NOMO-1 treated with dmso at 0.1 percent for 144 hours (cell line): Measurements from ENCODE around the gene DNASE1L1.

Experiments
- DNase-seq: peaks from one replicate; lab custom pipeline; 2025; ENCODE audit not compliant: unreplicated experiment; lab: John Stamatoyannopoulos, UW

Gene DNASE1L1, protein sequence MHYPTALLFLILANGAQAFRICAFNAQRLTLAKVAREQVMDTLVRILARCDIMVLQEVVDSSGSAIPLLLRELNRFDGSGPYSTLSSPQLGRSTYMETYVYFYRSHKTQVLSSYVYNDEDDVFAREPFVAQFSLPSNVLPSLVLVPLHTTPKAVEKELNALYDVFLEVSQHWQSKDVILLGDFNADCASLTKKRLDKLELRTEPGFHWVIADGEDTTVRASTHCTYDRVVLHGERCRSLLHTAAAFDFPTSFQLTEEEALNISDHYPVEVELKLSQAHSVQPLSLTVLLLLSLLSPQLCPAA

DNA sequence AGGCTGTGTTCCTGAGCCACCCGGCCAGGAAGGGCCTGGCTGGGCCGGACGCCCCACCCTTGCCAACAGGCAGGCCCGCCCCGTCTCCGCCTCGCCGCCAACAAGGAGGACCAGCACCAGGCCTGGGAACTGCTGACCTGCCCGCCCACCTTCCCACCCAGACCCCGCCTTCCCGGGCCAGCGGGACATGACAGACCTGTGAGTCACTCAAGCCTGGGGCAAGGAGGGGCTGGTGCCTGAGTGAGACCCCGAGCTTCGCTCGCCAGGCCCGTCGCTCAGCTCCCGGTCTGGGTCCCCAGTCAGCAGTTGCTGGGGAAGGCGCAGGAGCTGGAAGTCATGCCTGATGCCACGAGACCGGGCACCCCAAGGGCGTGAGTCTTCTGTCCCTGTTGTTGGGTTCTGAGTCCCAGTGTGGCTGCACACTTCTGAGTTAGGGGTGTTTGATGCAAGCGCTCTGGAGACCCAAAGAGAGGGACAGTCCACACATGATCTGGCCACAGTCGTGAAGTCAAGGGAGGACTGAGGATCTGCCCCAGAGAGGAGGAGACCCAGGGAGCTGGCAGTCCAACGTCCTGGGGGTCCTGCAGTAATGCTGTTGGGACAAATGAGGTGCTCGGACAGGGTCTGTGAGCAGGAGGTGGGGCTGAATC is at the start of gene DNASE1L1:
DNASE1L1 (minus strand) TSS at position 33 of the 650 bp plus-strand sequence. CDS start 3,686 bp downstream, outside the sequence.
- DNase-seq, result peak; percentile 81

GRCh38 chrX:154458116-154458953 is 49.3 kb upstream of the DNASE1L1 start, which contains the start of gene PLXNA3:
PLXNA3 (plus strand) TSS chrX:154458281; CDS start chrX:154460184, 1,903 bp downstream.
- no peak for DNase-seq

DNA sequence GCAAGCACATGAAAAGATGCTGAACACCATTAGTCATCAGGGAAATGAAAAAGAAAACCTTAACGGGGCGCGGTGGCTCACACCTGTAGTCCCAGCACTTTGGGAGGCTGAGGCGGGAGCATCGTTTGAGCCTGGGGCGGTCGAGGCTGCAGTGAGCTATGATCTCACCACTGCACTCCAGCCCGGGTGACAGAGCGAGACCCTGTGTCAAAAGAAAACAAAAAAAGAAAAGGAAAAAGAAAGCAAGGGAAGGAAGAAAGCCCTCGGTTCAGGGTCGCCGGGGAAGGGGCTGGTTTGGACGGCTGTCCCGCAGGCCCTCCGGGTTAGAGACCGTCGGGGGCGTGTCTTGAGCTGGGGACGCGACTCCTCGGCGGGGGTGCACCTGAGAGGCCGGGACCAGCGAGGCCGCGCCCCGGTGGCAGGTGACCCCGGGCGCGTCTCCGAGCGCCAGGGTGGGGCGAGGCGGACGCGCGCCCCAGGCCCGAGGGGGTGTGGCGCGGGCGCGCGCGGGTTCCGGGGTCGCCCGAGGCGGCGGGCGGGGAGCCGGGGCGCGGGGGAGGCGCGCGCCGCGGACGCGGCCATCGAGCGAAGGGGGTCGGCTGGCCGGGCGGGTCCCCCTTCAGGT is 48.5 kb upstream of the DNASE1L1 start:
- DNase-seq, result no peak

GRCh38 chrX:154452823-154453222 is 43.8 kb upstream of the DNASE1L1 start:
- no peak for DNase-seq

DNA sequence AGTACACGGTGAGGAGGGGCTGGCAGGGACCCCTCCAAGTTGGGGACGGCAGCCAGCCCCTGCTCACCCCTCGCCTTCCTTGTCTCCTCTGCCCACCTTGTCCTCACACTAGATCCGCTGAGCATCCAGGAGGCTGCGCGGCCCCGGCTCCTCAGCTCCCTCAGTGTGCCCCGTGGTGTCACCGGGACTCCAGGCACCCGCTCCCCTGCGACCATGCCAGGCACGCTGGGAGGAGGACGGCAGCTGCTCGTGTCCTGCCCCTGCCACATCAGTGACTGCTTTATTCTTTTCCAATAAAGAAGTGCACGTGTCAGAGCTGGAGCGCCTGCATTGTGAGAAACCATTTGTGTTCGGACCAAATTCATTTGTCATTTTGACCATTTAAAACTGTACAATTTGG is 41.3 kb upstream of the DNASE1L1 start:
- DNase-seq, result no peak

GRCh38 chrX:154449618-154450017 is 40.6 kb upstream of the DNASE1L1 start:
- DNase-seq, result no peak

GRCh38 chrX:154448484-154448883 is 39.4 kb upstream of the DNASE1L1 start:
- no peak for DNase-seq

- DNase-seq, result no peak
These were observed 37.4 kb upstream of the DNASE1L1 start for GRCh38 chrX:154446430-154446829.

GRCh38 chrX:154445776-154446175 is 36.7 kb upstream of the DNASE1L1 start:
- DNase-seq, result no peak

DNA sequence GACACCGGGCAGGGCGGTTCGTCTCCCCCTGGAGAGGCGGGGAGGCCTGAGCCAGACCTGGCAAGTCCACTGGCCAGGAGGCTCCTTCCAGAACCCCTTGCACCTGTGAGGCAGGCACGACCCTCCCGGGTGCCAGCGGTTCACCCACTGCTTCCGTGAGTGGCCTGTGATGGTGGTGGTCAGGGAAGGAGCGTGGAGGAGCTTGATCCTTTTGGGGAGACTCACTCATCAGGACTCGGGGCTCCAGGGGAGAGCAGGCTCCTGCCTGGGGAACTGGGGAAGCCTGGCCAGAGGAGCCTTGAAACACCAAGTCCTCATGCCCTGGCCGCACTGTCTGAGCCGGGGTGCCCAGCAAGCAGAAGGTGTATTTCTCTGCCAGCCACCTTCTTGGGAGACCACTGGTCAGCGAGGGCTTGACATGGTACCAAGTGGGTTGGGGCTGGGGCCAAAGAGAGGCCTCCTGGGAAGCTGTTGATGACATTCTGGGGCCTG is 35.7 kb upstream of the DNASE1L1 start:
- DNase-seq, result no peak

DNA sequence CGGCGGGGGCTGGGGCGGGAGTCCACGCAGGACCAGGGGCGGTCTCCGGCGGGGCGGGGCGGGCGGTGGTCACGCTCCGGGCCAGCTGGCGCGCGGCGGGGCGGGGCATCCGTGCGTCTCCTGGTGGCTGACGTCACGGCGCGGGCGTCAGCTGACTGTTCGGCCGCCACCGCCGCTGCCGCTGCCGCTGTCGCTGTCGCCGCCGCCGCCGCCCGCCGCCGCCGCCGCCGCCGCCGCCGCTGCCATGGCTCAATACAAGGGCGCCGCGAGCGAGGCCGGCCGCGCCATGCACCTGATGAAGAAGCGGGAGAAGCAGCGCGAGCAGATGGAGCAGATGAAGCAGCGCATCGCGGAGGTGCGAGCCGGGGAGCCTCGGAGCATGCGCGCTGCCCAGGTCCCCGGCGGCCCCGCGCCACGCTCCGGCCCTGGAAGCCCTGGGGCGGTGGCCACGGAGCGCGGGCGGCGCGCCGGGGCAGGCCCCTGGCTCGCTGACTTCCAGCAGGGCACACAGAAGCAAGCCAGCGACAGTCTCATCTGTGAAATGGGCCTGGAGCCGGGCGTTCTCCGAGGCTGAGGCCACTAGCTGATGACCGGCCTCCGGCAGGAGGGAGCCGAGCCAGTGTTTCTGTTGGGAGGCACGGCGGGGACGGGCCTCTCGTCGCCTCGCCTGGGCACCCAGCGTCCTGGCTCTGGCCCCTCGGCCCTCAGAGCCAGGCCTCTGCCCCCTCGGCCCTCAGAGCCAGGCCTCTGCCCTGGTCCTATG is 35.1 kb upstream of the DNASE1L1 start, which contains the start of gene FAM50A:
FAM50A (plus strand) TSS at position 150 of the 763 bp plus-strand sequence; CDS start at position 245, 95 bp downstream.
- no peak for DNase-seq

DNA sequence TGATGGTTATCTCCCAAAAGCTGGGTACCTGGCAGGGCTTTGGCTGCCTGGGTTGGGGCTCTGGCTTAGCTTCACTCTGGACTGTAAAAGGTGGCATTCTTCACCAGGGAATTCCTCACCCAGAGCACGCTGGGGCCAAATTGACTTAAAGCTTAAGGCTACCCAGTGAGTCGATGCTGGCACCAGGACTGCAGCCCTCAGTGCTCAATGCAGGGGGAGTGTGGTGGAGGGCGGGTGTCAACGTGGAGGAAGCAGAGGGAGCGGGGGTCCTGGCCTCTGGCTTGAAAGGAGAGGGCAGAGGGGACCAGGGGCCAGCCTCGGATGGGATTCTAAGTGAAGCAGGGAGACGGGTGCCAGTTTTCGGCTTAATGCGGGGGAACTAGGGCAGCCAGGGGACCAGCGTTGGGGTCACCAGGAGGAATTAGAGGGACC is 34.4 kb upstream of the DNASE1L1 start:
- no peak for DNase-seq

DNA sequence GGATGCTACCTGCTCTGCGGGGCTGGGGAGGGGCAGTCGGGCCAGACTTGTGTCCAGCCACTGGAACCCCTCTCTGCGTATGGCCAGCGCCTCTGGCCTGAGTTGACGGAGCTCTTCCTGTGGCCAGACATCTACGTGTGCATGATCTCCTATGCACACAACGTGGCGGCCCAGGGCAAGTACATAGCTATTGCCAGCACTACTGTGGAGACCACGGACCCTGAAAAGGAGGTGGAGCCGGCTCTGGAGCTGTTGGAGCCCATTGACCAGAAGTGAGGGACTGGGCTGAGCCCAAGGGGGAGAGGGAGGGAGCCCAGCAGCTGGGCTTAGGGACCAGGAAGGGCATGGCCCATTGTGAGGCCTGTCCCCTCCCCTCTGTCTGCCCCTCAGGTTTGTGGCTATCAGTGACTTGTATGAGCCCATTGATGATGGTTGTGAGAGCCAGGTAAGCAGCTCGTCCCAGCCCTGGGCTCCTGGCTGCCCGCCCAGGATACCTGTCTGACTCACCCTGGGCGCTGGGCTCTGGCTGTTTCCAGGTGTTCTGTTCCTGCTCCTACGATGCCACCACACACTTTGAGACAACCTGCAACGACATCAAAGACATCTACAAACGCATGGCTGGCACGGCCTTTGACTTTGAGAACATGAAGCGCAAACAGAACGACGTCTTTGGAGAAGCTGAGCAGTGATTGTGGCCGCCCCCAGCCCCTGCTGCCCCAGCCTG is 33.1 kb upstream of the DNASE1L1 start:
- no peak for DNase-seq

GRCh38 chrX:154441564-154441963 is 32.5 kb upstream of the DNASE1L1 start:
- no peak for DNase-seq

DNA sequence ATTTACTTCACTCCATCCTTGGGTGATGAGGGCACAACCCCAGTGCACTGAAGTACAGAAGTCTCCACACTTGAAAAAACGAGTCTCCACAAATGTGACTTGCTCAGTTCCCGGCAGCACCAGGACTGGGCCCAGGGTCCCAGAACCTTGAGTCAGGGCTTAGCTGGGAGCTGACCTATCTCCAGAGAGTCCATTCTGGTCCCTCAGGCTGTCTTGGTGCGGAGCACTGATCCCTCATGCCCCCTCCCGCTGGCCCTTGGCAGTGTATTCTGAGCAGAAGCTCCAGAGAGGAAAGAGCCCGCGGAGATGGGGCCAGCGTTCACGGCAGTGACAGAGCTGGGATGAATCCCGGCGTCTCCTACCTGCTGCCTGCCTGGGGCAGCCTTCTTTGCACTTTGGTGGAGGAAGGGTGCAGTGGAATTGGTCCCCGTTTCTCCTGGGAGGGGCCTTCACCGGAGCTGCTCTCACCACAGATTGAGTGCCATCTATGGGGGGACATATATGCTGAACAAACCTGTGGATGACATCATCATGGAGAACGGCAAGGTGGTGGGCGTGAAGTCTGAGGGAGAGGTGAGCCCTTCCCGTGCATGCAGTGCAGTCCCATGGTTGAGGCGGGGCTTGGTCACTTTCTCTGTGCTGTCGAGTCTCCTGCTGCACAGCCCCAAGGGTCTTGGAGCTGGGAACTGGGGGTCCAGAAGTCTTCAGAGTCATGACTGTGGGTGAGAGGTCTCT is 31.7 kb upstream of the DNASE1L1 start:
- no peak for DNase-seq

GRCh38 chrX:154439841-154440240 is 30.8 kb upstream of the DNASE1L1 start:
- DNase-seq, result no peak

GRCh38 chrX:154437971-154438893 is 29.2 kb upstream of the DNASE1L1 start:
- no peak for DNase-seq
